ENCODE results near the gene MAN1C1.
"Not testable (repeated sequence)": the region's sequence is repeated elsewhere in the genome, so short reads cannot be mapped to it uniquely, and the experiment has no call there.

Gene MAN1C1

GRCh38 chr1:25661043-25661815, 44.6 kb downstream of the MAN1C1 start:
- POLR2A ChIA-PET (ENCODE audit: low non-redundant PET): no interaction called here
- DNase-seq (ENCODE audit: low spot score): no peak
- TF ChIP-seq, protein P1, sequence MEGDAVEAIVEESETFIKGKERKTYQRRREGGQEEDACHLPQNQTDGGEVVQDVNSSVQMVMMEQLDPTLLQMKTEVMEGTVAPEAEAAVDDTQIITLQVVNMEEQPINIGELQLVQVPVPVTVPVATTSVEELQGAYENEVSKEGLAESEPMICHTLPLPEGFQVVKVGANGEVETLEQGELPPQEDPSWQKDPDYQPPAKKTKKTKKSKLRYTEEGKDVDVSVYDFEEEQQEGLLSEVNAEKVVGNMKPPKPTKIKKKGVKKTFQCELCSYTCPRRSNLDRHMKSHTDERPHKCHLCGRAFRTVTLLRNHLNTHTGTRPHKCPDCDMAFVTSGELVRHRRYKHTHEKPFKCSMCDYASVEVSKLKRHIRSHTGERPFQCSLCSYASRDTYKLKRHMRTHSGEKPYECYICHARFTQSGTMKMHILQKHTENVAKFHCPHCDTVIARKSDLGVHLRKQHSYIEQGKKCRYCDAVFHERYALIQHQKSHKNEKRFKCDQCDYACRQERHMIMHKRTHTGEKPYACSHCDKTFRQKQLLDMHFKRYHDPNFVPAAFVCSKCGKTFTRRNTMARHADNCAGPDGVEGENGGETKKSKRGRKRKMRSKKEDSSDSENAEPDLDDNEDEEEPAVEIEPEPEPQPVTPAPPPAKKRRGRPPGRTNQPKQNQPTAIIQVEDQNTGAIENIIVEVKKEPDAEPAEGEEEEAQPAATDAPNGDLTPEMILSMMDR (conservative IDR thresholded peaks at IDR 0.05; ENCODE audit: low read depth): no peak
- H3K27ac ChIP-seq: no peak overlapping the region
- CTCF ChIA-PET: no interaction called here

GRCh38 chr1:25662061-25662460, 45.5 kb downstream of the MAN1C1 start:
- CTCF ChIA-PET: no interaction called here
- H3K27ac ChIP-seq: no peak overlapping the region
- TF ChIP-seq, protein P1 (conservative IDR thresholded peaks at IDR 0.05; ENCODE audit: low read depth): no peak
- no peak for DNase-seq (ENCODE audit: low spot score)
- POLR2A ChIA-PET (ENCODE audit: low non-redundant PET): no interaction called here

- H3K27ac ChIP-seq; DNase-seq (ENCODE audit: low spot score); CTCF ChIA-PET; POLR2A ChIA-PET (ENCODE audit: low non-redundant PET): not testable (repeated sequence)
Measured at GRCh38 chr1:25662959-25663358, 46.4 kb downstream of the MAN1C1 start.

GRCh38 chr1:25664357-25665199, 48.0 kb downstream of the MAN1C1 start:
- TF ChIP-seq, protein P1 (conservative IDR thresholded peaks at IDR 0.05; ENCODE audit: low read depth): no peak
- no peak for DNase-seq (ENCODE audit: low spot score)
- POLR2A ChIA-PET (ENCODE audit: low non-redundant PET): no interaction called here

DNA sequence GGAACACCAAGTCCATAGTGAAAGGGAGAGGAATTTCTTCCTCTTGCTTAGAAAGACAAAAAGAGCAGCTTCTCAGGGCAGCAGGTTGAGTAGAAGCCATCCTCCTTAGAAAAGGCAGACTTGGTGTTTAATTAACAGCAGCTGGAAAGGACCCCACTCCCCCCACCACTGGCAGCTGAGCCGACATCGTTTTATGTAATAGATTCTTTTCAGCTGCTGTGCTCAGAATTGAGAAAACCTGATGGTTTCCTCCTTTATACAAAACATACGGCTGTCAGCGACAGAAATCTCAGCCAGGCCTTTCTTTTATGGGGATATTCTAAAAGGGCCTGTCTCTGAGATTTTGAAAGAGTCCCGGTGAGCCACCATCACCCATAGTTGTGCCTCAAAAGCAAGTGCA, 49.9 kb downstream of the MAN1C1 start:
- POLR2A ChIA-PET (ENCODE audit: low non-redundant PET): no interaction called here
- no peak for DNase-seq (ENCODE audit: low spot score)
- H3K27ac ChIP-seq: no peak overlapping the region
- CTCF ChIA-PET: no interaction called here
- TF ChIP-seq, protein P1 (conservative IDR thresholded peaks at IDR 0.05; ENCODE audit: low read depth): no peak

More at GRCh38 chr1:25664357-25665199, 48.0 kb downstream of the MAN1C1 start:
- CTCF ChIA-PET: interaction anchor here (0.7 kb wide), 1 partner anchor 743 kb away, joined by 3 read pairs; no protein-coding TSS in a partner anchor
- H3K27ac ChIP-seq: no peak overlapping the region

- POLR2A ChIA-PET (ENCODE audit: low non-redundant PET): interaction anchor here (0.7 kb wide), 1 partner anchor 906 kb away, joined by 4 read pairs; no protein-coding TSS in a partner anchor
- CTCF ChIA-PET: no interaction called here
- no peak overlapping the region for H3K27ac ChIP-seq
- no peak for DNase-seq (ENCODE audit: low spot score)
- TF ChIP-seq, protein P1 (conservative IDR thresholded peaks at IDR 0.05; ENCODE audit: low read depth): no peak
Measured at GRCh38 chr1:25668931-25669573, 52.5 kb downstream of the MAN1C1 start.

Measured in RWPE1 (cell line).